BLaER1 treated with 17β-estradiol and CSF1 and Interleukin-3, amounts not matched to agents 10 nM and 100 nM (cell line): ENCODE measurements around the gene KIAA0825.

Experiments
- H3K27ac ChIP-seq, 11 experiments: shearing (Covaris generic); formaldehyde crosslinking; 2 replicates each; pipeline ENCODE4 v1.8.1; 2022
- H3K27me3 ChIP-seq, 11 experiments: shearing (Covaris generic); formaldehyde crosslinking; 2 replicates each; pipeline ENCODE4 v1.8.1; 2022
- H3K36me3 ChIP-seq, 11 experiments: shearing (Covaris generic); formaldehyde crosslinking; 2 replicates each; pipeline ENCODE4 v1.8.1; 2022
- H3K4me1 ChIP-seq, 10 experiments: shearing (Covaris generic); formaldehyde crosslinking; 2 replicates each; pipeline ENCODE4 v1.8.1; 2022
- H3K4me2 ChIP-seq, 11 experiments: shearing (Covaris generic); formaldehyde crosslinking; 2 replicates each; pipeline ENCODE4 v1.8.1; 2022
- H3K4me3 ChIP-seq, 10 experiments: shearing (Covaris generic); formaldehyde crosslinking; 2 replicates each; pipeline ENCODE4 v1.8.1; 2022
- H3K9ac ChIP-seq, 11 experiments: shearing (Covaris generic); formaldehyde crosslinking; 2 replicates each; pipeline ENCODE4 v1.8.1; 2022
- H3K9me3 ChIP-seq, 11 experiments: shearing (Covaris generic); formaldehyde crosslinking; replicated peaks in 1 of 11; 2 replicates each; pipeline ENCODE4 v1.8.1; 2022
- H4K20me1 ChIP-seq, 11 experiments: shearing (Covaris generic); formaldehyde crosslinking; 2 replicates each; pipeline ENCODE4 v1.8.1; 2022
- Cebpa-rat ChIP-seq, 11 experiments: shearing (Covaris generic); IDR thresholded peaks; 2 replicates each; pipeline ENCODE4 v1.8.1; 2022

The KIAA0825 gene

GRCh38 chr5:94378062-94378461 is 240.3 kb downstream of the KIAA0825 start:
- Histone ChIP-seq H3K36me3 (no peaks in the 10 kb centered on the region), H3K27ac (no peak overlapping the region), H3K4me3 (no peak overlapping the region), H3K4me2 (no peak overlapping the region), H3K27me3 (no peaks in the 10 kb centered on the region), H3K9me3 (peaks cover 0 to 5% (median 0%) of the 10 kb centered on the region in 11 experiments; a peak in 1 of 22 replicates), H4K20me1 (no peaks in the 10 kb centered on the region), H3K4me1 (peaks cover 0 to 21% (median 0%) of the 10 kb centered on the region in 10 experiments; a peak in 8 of 20 replicates), H3K9ac (no peak overlapping the region)
- no peak for TF ChIP-seq Cebpa-rat (IDR thresholded peaks at IDR 0.05)

GRCh38 chr5:94376672-94377345 is 241.6 kb downstream of the KIAA0825 start:
- peak overlapping the region in 5 of 11 experiments; percentile 6 to 64 (median 48); a peak in 8 of 22 replicates for H3K4me2 ChIP-seq
- no peaks in the 10 kb centered on the region for H4K20me1 ChIP-seq
- peaks cover 0 to 21% (median 0%) of the 10 kb centered on the region in 10 experiments; a peak in 8 of 20 replicates for H3K4me1 ChIP-seq
- no peak overlapping the region for H3K4me3 ChIP-seq
- peak overlapping the region in 1 of 11 experiments; percentile 16; a peak in 1 of 22 replicates for H3K27ac ChIP-seq
- no peak for TF ChIP-seq Cebpa-rat (IDR thresholded peaks at IDR 0.05)
- H3K27me3 ChIP-seq, result no peaks in the 10 kb centered on the region
- H3K9me3 ChIP-seq, result peaks cover 0 to 6% (median 0%) of the 10 kb centered on the region in 11 experiments; a peak in 1 of 22 replicates
- no peaks in the 10 kb centered on the region for H3K36me3 ChIP-seq
- no peak overlapping the region for H3K9ac ChIP-seq

GRCh38 chr5:94375801-94376200 is 242.6 kb downstream of the KIAA0825 start:
- Histone ChIP-seq H3K27ac (no peak overlapping the region), H3K9me3 (peaks cover 0 to 6% (median 0%) of the 10 kb centered on the region in 11 experiments; a peak in 1 of 22 replicates), H3K36me3 (no peaks in the 10 kb centered on the region), H3K4me3 (no peak overlapping the region), H4K20me1 (no peaks in the 10 kb centered on the region), H3K4me2 (peak overlapping the region in 3 of 11 experiments; percentile 48 to 64 (median 52); a peak in 4 of 22 replicates), H3K9ac (no peak overlapping the region), H3K4me1 (peaks cover 0 to 21% (median 0%) of the 10 kb centered on the region in 10 experiments; a peak in 8 of 20 replicates), H3K27me3 (no peaks in the 10 kb centered on the region)
- TF ChIP-seq Cebpa-rat (IDR thresholded peaks at IDR 0.05), result no peak

- peaks cover 0 to 6% (median 0%) of the 10 kb centered on the region in 11 experiments; a peak in 1 of 22 replicates for H3K9me3 ChIP-seq
- TF ChIP-seq Cebpa-rat (IDR thresholded peaks at IDR 0.05), result no peak
- no peak overlapping the region for H3K4me3 ChIP-seq
- H3K27me3 ChIP-seq, result no peaks in the 10 kb centered on the region
- no peak overlapping the region for H3K27ac ChIP-seq
- H3K36me3 ChIP-seq, result no peaks in the 10 kb centered on the region
- H3K4me2 ChIP-seq, result no peak overlapping the region
- no peak overlapping the region for H3K9ac ChIP-seq
- peaks cover 0 to 21% (median 0%) of the 10 kb centered on the region in 10 experiments; a peak in 8 of 20 replicates for H3K4me1 ChIP-seq
- H4K20me1 ChIP-seq, result no peaks in the 10 kb centered on the region
Observed at GRCh38 chr5:94374336-94374735, 244.1 kb downstream of the KIAA0825 start.

GRCh38 chr5:94367900-94368299 is 250.5 kb downstream of the KIAA0825 start:
- TF ChIP-seq Cebpa-rat (IDR thresholded peaks at IDR 0.05), result no peak
- Histone ChIP-seq H3K9ac (no peak overlapping the region), H3K27ac (no peak overlapping the region), H3K4me2 (no peak overlapping the region), H4K20me1 (no peaks in the 10 kb centered on the region), H3K36me3 (no peaks in the 10 kb centered on the region), H3K27me3 (no peaks in the 10 kb centered on the region), H3K9me3 (no peaks in the 10 kb centered on the region), H3K4me1 (peaks cover 0 to 25% (median 0%) of the 10 kb centered on the region in 10 experiments; a peak in 5 of 20 replicates), H3K4me3 (no peak overlapping the region)

GRCh38 chr5:94366811-94367210 is 251.6 kb downstream of the KIAA0825 start:
- no peaks in the 10 kb centered on the region for H3K27me3 ChIP-seq
- TF ChIP-seq Cebpa-rat (IDR thresholded peaks at IDR 0.05), result no peak
- peak overlapping the region in 1 of 11 experiments; percentile 40; a peak in 2 of 22 replicates for H3K27ac ChIP-seq
- no peak overlapping the region for H3K4me3 ChIP-seq
- no peaks in the 10 kb centered on the region for H3K9me3 ChIP-seq
- H4K20me1 ChIP-seq, result no peaks in the 10 kb centered on the region
- no peak overlapping the region for H3K9ac ChIP-seq
- H3K36me3 ChIP-seq, result no peaks in the 10 kb centered on the region
- H3K4me2 ChIP-seq, result peak overlapping the region in 2 of 11 experiments; percentile 30 to 60; a peak in 4 of 22 replicates
- peaks cover 0 to 25% (median 0%) of the 10 kb centered on the region in 10 experiments; a peak in 5 of 20 replicates for H3K4me1 ChIP-seq

- H3K9ac ChIP-seq, result no peak overlapping the region
- no peak overlapping the region for H3K4me3 ChIP-seq
- H3K27me3 ChIP-seq, result no peaks in the 10 kb centered on the region
- no peaks in the 10 kb centered on the region for H3K9me3 ChIP-seq
- H3K4me2 ChIP-seq, result no peak overlapping the region
- H4K20me1 ChIP-seq, result no peaks in the 10 kb centered on the region
- H3K27ac ChIP-seq, result no peak overlapping the region
- no peaks in the 10 kb centered on the region for H3K36me3 ChIP-seq
- H3K4me1 ChIP-seq, result peaks cover 0 to 25% (median 0%) of the 10 kb centered on the region in 10 experiments; a peak in 5 of 20 replicates
- no peak for TF ChIP-seq Cebpa-rat (IDR thresholded peaks at IDR 0.05)
Observed at GRCh38 chr5:94362857-94363256, 255.5 kb downstream of the KIAA0825 start.

- no peak overlapping the region for H3K27ac ChIP-seq
- H3K4me1 ChIP-seq, result peaks cover 0 to 19% (median 0%) of the 10 kb centered on the region in 10 experiments; a peak in 5 of 20 replicates
- H3K4me2 ChIP-seq, result no peak overlapping the region
- no peaks in the 10 kb centered on the region for H3K36me3 ChIP-seq
- no peak overlapping the region for H3K9ac ChIP-seq
- no peaks in the 10 kb centered on the region for H4K20me1 ChIP-seq
- H3K9me3 ChIP-seq, result no peaks in the 10 kb centered on the region
- TF ChIP-seq Cebpa-rat (IDR thresholded peaks at IDR 0.05), result no peak
- H3K27me3 ChIP-seq, result no peaks in the 10 kb centered on the region
- no peak overlapping the region for H3K4me3 ChIP-seq
Observed at GRCh38 chr5:94361832-94362796, 256.3 kb downstream of the KIAA0825 start.

GRCh38 chr5:94361161-94361560 is 257.2 kb downstream of the KIAA0825 start:
- Histone ChIP-seq H3K36me3 (no peaks in the 10 kb centered on the region), H3K27me3 (no peaks in the 10 kb centered on the region), H3K4me3 (no peak overlapping the region), H3K9ac (no peak overlapping the region), H4K20me1 (no peaks in the 10 kb centered on the region), H3K9me3 (no peaks in the 10 kb centered on the region), H3K27ac (no peak overlapping the region), H3K4me2 (no peak overlapping the region), H3K4me1 (peaks cover 0 to 10% (median 0%) of the 10 kb centered on the region in 10 experiments; a peak in 4 of 20 replicates)
- TF ChIP-seq Cebpa-rat (IDR thresholded peaks at IDR 0.05), result no peak
